Nucleus accumbens (tissue), 56 donors: Measurements from ENCODE around the gene TFDP2.
"Not testable (repeated sequence)": the region's sequence is repeated elsewhere in the genome, so short reads cannot be mapped to it uniquely, and the experiment has no call there.

Experiments used
- DNase-seq, 56 donors: peaks; one replicate each; lab custom pipeline; 2025; lab: John Stamatoyannopoulos, UW

Gene TFDP2

GRCh38 chr3:142077859-142078500, 71.4 kb downstream of the TFDP2 start:
- DNase-seq = no peak

GRCh38 chr3:142077155-142077858, 72.0 kb downstream of the TFDP2 start:
- no peak for DNase-seq

- not testable (repeated sequence) for DNase-seq
Measured at GRCh38 chr3:142075656-142076055, 73.7 kb downstream of the TFDP2 start.

- no peak for DNase-seq
Measured at GRCh38 chr3:142072816-142073215, 76.5 kb downstream of the TFDP2 start.

GRCh38 chr3:142065932-142066331, 83.4 kb downstream of the TFDP2 start:
- no peak for DNase-seq

GRCh38 chr3:142065344-142065743, 84.0 kb downstream of the TFDP2 start:
- no peak for DNase-seq

- no peak for DNase-seq
Measured at GRCh38 chr3:142064454-142064853, 84.9 kb downstream of the TFDP2 start.

GRCh38 chr3:142057331-142057725, 92.0 kb downstream of the TFDP2 start:
- DNase-seq = no peak

- no peak for DNase-seq
Measured at GRCh38 chr3:142056656-142057330, 92.6 kb downstream of the TFDP2 start.

- no peak for DNase-seq
Measured at GRCh38 chr3:142053835-142054234, 95.5 kb downstream of the TFDP2 start.

- DNase-seq = no peak
Measured at GRCh38 chr3:142053244-142053643, 96.1 kb downstream of the TFDP2 start.

- no peak for DNase-seq
Measured at GRCh38 chr3:142051351-142051750, 98.0 kb downstream of the TFDP2 start.

GRCh38 chr3:142047021-142047369, 102.3 kb downstream of the TFDP2 start:
- DNase-seq = no peak

- no peak for DNase-seq
Measured at GRCh38 chr3:142046320-142047020, 102.9 kb downstream of the TFDP2 start.

- no peak for DNase-seq
Measured at GRCh38 chr3:142040941-142041491, 108.3 kb downstream of the TFDP2 start.

GRCh38 chr3:142035308-142035922, 113.9 kb downstream of the TFDP2 start:
- no peak for DNase-seq

GRCh38 chr3:142033292-142033691, 116.1 kb downstream of the TFDP2 start:
- DNase-seq = no peak

GRCh38 chr3:142031575-142031974, 117.8 kb downstream of the TFDP2 start:
- no peak for DNase-seq

- DNase-seq = no peak
Measured at GRCh38 chr3:142029791-142030190, 119.6 kb downstream of the TFDP2 start.

GRCh38 chr3:142029052-142029642, 120.2 kb downstream of the TFDP2 start:
- DNase-seq = no peak
